Stimulated activated CD8-positive, alpha-beta memory T cell treated with anti-CD3 and anti-CD28 coated beads, Interleukin-7, amount 100 ng/mL, for 48 hours (primary cell): ENCODE results near the gene CCP110.

Source experiments
- DNase-seq, 2 donors: peaks; one replicate each; pipeline ENCODE4 v3.0.0-alpha.2; 2020; ENCODE audit warnings: low read depth in 1 of 2; ENCODE audit errors: extremely low read depth in 1 of 2

Gene CCP110

GRCh38 chr16:19598805-19599510 is 75.2 kb downstream of the CCP110 start:
- DNase-seq: no peak

GRCh38 chr16:19599968-19600716 is 76.4 kb downstream of the CCP110 start:
- DNase-seq: no peak

- DNase-seq: no peak
These were observed 77.6 kb downstream of the CCP110 start for GRCh38 chr16:19601083-19601976.
